GM19463 (cell line): Measurements from ENCODE around the gene CHID1.

Experiments used
- ATAC-seq: cut with Tn5 transposase; IDR thresholded peaks from one replicate; pipeline ENCODE4 v1.9.1; 2021; ENCODE audit warnings: mild to moderate bottlenecking, moderate library complexity; ENCODE audit not compliant: unreplicated experiment

CHID1 gene

GRCh38 chr11:910044-910588 is 494 bp downstream of the CHID1 start:
- ATAC-seq, result no peak

- ATAC-seq, result no peak
Measured at GRCh38 chr11:909406-909805, 1.2 kb downstream of the CHID1 start.

DNA sequence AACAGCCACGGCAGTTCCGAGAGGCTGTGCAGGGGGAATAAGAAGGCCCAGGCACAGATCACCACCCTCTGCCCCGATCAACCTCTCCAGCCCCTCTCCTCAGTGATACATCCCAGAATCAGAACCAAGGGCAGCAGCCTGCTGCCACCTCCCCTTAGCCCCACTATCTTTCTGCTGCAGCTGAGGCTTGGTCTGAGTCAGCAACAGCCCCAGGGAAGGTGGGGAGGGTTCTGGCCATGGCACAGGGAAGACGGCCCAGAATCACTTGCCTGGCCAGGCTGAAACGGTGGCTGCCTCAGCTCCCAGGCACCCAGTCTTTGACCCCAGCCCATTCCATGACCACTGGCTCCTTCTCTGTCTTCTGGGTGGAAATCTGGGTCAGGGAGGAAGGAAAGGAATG is 2.3 kb downstream of the CHID1 start:
- ATAC-seq, result no peak

GRCh38 chr11:907668-908067 is 2.9 kb downstream of the CHID1 start:
- no peak for ATAC-seq

GRCh38 chr11:905952-906351 is 4.7 kb downstream of the CHID1 start:
- no peak for ATAC-seq

DNA sequence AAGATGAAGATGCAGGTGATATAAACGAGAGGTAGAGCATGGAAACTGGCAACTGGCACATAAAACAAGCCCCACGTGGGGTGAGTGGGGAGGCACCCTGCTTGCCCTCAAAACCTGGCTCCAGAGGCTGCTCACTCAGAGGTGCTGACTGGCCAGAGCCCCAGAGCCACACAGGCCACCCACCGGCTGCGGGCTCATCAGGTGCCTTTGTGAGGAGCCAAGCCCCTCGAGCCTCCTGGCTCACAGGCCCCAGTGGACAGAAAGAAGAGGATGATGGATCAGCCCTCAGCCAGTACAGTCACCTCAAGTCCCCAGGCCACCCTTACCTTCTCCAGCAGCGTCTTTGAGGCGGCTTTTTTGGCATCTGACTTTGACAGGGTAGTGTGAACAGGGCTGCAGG is 6.2 kb downstream of the CHID1 start:
- ATAC-seq, result no peak

DNA sequence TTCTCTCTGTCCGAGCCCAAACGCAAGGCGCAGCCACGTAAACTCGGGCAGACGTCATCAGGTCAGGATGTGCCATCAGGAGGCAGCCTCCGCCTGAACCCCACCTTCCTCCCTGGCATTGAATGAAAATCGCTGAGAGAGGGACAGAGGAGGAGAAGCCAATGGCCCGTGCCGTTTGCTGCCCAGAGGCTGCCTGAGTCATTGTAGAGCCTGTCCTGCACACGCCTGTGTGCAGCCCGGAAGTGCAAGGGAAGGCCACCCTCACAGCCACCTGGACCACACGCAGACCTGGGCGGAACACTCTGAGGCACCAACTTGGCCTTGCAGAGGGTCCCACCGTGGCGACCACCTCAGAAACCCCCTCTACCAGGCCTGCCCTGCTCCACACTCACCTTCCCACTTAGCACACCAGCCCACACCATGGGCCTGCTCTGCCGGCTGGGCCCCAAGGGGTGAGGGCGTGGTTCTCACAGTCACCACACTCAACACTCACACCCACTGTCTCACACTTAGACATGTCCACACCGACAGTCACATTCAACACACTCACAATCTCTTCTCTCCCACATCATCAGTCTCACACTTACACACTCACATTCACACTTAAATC is 9.1 kb downstream of the CHID1 start:
- no peak for ATAC-seq

DNA sequence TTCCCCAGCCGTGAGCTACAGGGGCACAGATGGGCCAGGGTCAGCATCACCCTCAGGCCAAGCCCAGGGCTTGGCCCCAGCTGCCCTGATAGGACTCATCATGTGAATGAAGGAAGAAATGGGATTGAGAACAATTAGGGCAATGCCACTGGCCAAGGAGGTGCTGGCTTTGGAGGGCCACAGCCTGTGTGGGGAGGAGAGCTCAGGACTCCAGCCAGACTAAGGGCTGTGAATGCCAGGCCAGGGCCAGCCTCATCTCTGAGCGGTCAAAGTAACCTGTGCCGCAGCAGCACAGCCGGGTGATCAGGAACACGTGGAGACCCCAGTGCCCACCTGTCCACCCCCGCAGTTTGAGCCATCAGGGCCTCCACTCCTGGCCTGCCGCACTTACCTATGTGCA is 10.1 kb downstream of the CHID1 start:
- ATAC-seq, result no peak

DNA sequence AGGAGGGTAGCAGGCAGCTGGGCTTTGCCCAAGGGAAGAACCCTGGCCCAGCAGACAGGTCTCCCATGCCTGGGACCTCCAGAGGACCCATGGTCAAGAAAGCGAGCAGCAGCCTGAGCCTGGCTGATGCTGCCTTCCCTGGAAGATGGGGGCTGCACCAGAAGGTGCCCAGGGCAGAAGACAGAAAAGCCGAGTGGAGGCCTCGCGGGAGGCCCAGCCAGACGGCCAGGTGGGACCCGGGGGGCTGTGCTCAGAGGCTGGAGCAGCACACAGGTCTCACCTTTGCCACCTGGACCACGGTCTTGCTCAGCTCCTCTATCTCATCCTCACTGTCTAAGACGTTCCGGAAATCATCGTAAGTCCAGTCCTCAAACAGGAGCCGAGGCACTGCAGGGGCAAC is 10.9 kb downstream of the CHID1 start:
- no peak for ATAC-seq

- no peak for ATAC-seq
Measured at GRCh38 chr11:898540-899190, 11.9 kb downstream of the CHID1 start.

DNA sequence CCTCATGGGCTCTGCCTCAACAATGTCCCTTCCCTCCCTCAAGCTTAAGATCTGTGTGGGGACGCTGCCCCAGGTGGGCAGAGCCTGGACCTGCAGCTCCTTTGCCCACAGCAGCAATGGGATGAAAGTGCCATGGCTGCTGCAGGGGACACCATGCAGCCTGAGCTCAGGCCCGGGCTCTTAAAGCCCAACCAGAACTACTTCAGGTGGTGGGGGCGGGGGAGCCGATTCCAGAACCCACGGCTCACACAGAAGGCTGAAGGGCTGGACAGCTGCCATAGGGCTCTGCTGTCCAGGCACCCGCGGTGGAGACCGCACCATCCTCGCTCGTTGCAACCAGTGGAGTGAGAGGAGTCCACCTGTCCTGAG is 12.5 kb downstream of the CHID1 start:
- ATAC-seq, result no peak

DNA sequence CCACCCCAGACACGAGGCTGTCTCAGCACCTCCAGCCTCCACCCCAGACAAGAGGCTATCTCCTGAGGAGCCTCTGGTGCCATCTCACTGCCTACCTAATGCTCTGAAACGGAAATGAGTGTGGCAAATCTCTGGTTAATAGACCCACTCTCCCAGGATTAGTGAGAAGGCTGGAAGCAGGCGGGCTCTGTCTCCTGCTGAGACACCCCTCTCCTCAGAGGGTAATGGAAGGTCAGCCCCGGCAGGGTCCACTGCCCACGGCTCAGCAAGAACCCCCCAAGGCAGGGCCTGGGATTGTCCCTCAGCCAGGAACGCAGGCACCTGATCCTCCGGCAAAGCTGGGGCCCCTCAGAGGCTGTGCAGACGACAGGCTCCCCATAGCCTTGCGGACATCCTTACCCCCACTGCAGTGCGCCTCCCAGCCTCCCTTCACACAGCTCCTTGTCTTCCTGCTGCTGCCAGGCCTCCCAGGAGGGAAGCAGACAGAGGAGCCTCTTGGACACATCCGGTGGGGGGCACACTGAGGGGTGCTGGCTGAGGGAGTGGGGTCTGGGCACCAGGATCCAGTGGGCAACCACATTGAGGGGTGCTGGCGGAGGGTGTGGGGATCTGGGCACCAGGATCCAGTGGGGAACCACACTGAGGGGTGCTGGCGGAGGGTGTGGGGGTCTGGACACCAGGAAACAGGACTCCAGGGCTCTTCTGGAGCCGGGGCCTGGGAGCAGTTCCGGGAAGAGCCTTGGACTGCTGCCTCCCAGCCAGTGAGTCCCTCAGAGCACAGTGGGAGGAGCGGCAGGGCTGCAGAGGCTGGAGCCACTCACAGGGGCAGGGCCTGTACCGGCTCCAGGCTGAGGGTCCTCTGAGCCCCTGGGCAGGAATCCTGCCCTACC is 13.1 kb downstream of the CHID1 start:
- no peak for ATAC-seq

DNA sequence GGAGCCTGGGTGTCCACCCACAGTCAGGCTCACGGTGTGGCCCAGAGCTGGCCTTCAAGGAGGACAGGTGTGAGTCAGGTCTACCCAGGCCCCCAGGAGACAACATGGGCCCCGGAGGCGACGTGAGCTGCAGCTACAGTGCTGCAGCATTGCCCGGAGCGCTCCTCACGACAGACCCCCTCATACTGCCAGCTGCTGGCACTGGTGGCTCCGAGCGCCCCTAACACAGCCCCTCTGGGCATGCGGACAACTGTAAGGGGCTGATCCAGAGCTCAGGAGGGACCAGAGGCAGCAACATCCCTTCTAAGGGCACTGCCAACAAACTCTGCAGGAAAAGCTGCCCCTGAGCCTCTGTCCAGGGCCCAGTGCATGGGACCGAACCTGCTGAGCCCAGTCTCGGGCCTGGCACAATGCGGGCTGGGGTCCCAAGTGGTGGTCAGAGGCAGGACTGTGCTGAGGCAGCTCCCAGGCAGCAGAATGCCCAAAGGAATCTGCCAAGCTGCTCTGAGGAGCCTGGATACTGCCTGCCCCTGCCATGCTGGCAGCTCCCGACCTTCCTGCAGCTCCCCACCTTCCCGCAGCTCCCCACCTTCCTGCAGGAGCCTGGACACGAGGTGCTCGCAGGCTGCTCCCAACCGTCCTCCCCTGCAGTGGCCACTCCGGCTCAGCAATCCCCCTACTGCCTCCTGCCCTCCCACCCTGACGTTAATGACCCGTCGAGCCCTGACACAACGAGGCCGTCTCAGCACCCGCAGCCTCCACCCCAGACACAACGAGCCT is 15.1 kb downstream of the CHID1 start:
- no peak for ATAC-seq

- ATAC-seq, result no peak
Measured at GRCh38 chr11:894575-895201, 15.9 kb downstream of the CHID1 start.

- no peak for ATAC-seq
Measured at GRCh38 chr11:893008-893654, 17.5 kb downstream of the CHID1 start.

DNA sequence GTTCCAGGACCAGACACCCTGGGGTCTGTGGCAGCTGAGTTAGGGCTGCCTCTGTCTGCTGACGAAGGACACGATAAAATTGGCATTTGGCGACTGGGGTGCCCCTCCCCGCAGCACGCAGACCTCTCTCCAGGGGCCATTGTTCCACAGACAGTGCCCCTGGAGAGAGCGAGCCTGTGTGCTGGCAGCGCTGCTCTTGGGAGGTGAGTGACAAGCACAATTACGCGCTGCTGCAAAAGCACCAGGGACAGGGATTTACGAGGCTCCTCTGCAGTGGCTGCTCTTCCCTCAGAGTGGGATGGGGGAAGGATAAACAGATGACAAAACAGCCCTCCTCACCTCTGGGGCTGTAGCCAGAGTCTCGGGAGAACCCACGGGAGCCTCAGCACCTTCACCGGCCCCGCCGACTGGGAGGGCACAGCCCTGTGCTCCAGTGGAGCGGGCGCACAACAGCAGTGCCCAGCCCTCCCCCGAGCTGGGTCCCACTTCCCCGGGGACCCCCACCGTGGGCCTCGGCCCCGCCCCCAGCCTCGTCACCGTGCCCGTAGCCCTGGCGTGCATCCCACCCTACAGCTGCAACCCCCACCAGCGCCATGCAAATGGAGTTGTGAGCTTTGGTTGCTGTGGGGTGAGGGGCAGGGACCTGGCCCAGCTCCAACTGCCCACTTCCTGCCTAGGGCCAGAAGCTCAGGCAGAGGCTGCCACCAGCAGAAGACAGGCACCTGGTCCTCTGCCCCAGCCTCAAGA is 19.6 kb downstream of the CHID1 start:
- ATAC-seq, result no peak

- no peak for ATAC-seq
Measured at GRCh38 chr11:889687-890475, 20.7 kb downstream of the CHID1 start.

DNA sequence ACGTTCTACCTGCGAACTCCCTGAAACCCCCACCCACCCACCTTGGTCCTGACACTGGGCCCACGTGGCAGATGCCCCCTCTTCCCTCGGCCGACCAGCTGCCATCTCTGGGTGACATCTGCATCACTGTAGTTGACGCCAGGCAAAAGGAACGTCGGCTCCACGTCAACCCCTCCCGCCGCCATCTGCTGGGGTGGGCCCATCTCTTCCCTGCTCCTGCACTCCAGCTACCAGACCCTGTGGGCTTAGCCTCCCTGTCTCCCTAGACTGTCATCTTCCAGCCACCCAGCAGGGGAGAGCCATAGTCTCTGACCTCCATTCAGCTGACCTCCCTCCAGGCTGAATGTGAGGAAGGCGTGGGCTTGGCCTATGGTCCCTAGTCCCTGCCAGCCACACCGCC is 21.4 kb downstream of the CHID1 start:
- no peak for ATAC-seq
